Measurements from ENCODE around the gene CAVIN1. TPM values are rescaled to one million over a fixed set of nuclear protein-coding genes. Genes with fewer than 3 reads are reported as not detected.
A peak's percentile ranks its signal among the peaks of the same experiment; 100 is the strongest.

CAVIN1 gene
- total and polyA plus RNA-seq, 11 donors = 140 to 318 (median 253) TPM

DNA sequence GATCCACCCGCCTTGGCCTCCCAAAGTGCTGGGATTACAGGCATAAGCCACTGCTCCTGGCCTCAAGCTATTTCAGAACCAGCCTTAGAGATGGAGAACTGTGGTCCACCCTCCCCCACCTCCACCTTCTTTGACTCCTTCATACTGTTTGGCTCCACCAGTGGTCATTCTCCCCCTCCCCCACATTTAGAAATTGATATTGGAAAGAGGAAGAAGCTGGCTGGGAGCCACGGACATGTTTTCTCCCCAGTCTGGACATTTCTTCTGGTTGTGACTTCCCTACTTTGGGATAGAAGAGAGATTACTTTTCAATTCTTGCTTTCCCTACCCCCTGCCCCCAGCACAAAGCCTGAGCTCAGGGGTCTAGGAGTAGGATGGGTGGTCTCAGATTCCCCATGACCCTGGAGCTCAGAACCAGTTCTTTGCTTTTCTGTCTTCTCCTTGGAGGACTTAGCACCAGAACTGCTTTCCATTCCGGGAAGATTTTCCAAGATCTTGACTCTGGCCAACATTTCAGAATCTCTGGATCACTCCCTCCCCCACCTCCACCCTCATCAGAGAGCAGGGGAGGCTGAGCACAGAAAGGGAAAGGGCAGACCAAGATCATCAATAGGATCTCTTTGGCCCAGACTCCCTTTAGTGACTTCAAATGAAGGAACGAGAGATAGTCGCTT, 16.3 kb downstream of the CAVIN1 start:
- Histone ChIP-seq H3K4me3 (peak overlapping the region in 8 of 12 donors; percentile 8 to 33 (median 18)), H3K27me3 (no peaks in the 10 kb centered on the region), H3K36me3 (peaks cover 0 to 41% (median 31%) of the 10 kb centered on the region in 9 donors), H3K4me1 (peaks cover 29 to 100% (median 86%) of the 10 kb centered on the region in 12 donors), H3K9me3 (no peaks in the 10 kb centered on the region), H3K27ac (peak overlapping the region; percentile 65 to 100 (median 82))
- TF ChIP-seq POLR2A (IDR thresholded peaks at IDR 0.05) = no peak
- no peak for TF ChIP-seq CTCF (IDR thresholded peaks at IDR 0.05)
- WGBS, 4 donors = 31 to 55% (median 36%) methylated on average over 5 of the region's 5 CpGs
- ATAC-seq (peak in 1 of 4 donors; percentile 5), DNase-seq (peak in 2 of 5 donors; percentile 30 to 53)
- intact Hi-C loops (cut with DNase I) = loop anchor here in 8 of 10 donors (1.0 to 5.0 kb wide), 8 partner anchors 16 to 112 kb away; partner anchors contain the start of genes ATP6V0A1 (in 1 of the 8), CAVIN1 (in 1 of the 8) and STAT3 (in 1 of the 8)

DNA sequence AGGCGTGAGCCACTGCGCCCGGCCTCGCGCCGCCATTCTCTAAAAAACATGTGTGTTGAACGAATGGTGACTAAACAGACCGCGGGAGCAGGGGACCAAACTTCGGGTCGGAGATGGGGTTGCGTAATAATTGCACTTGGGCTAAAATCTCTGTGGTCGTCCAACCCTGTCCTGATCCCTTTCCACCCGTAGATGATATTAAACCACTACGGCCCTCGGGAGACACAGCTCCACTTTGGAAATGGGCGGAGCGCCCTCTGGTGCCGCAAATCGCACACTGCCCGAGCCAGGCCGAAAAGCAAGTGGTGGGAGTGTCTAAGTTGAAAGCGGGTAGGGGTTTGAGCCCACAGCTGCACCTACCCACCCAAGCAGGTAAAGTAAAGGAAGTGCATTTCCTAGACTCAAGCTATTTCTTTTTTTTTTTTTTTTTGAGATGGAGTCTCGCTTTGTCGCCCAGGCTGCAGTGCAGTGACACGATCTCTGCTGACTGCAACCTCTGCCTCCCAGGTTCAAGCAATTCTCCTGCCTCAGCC, 17.0 kb downstream of the CAVIN1 start:
- DNase-seq = peak; percentile 83 to 92 (median 83)
- ATAC-seq = peak; percentile 56 to 73 (median 68)
- H3K9me3 ChIP-seq = no peaks in the 10 kb centered on the region
- no peaks in the 10 kb centered on the region for H3K27me3 ChIP-seq
- intact Hi-C loops (cut with DNase I) = loop anchor here (1.0 to 5.0 kb wide), 9 partner anchors 17 to 113 kb away; partner anchors contain the start of genes ATP6V0A1 (in 1 of the 10), CAVIN1 (in 1 of the 10) and STAT3 (in 1 of the 10)
- H3K27ac ChIP-seq = peak overlapping the region; percentile 65 to 100 (median 82)
- WGBS, 4 donors = 30 to 40% (median 35%) methylated on average over 26 of the region's 26 CpGs
- H3K4me3 ChIP-seq = peak overlapping the region in 7 of 12 donors; percentile 8 to 33 (median 20)
- TF ChIP-seq POLR2A (IDR thresholded peaks at IDR 0.05) (no peak), CTCF (IDR thresholded peaks at IDR 0.05) (peak; percentile 77 to 92 (median 84))
- peaks cover 27 to 93% (median 79%) of the 10 kb centered on the region in 12 donors for H3K4me1 ChIP-seq
- H3K36me3 ChIP-seq = peaks cover 0 to 37% (median 30%) of the 10 kb centered on the region in 9 donors

- intact Hi-C loops (cut with DNase I) = loop anchor here in 3 of 10 donors (2.0 to 5.0 kb wide), 3 partner anchors 80 to 112 kb away; no protein-coding TSS in a partner anchor
These were observed 18.0 kb downstream of the CAVIN1 start for GRCh38 chr17:42405076-42405475.

More at GRCh38 chr17:42405076-42405475, 18.0 kb downstream of the CAVIN1 start:
- DNase-seq (peak in 2 of 5 donors; percentile 27 to 71), ATAC-seq (no peak)
- H3K4me1 ChIP-seq = peaks cover 26 to 90% (median 71%) of the 10 kb centered on the region in 12 donors
- H3K4me3 ChIP-seq = no peak overlapping the region
- H3K27ac ChIP-seq = peak overlapping the region in 8 of 12 donors; percentile 8 to 100 (median 82)
- WGBS, 4 donors = 79 to 87% (median 81%) methylated on average over 35 of the region's 35 CpGs
- H3K27me3 ChIP-seq = no peaks in the 10 kb centered on the region
- TF ChIP-seq CTCF (IDR thresholded peaks at IDR 0.05) (no peak), POLR2A (IDR thresholded peaks at IDR 0.05) (no peak)
- H3K36me3 ChIP-seq = peaks cover 0 to 37% (median 30%) of the 10 kb centered on the region in 9 donors
- H3K9me3 ChIP-seq = no peaks in the 10 kb centered on the region

Data from heart left ventricle (tissue), 16 donors.